Measurements from ENCODE around the gene MAP3K8. TPM values are rescaled to one million over a fixed set of nuclear protein-coding genes. Genes with fewer than 3 reads are reported as not detected.
A peak's percentile ranks its signal among the peaks of the same experiment; 100 is the strongest.

Gene MAP3K8
- total RNA-seq, 1 donor from 2014 or later = 7.3 TPM

DNA sequence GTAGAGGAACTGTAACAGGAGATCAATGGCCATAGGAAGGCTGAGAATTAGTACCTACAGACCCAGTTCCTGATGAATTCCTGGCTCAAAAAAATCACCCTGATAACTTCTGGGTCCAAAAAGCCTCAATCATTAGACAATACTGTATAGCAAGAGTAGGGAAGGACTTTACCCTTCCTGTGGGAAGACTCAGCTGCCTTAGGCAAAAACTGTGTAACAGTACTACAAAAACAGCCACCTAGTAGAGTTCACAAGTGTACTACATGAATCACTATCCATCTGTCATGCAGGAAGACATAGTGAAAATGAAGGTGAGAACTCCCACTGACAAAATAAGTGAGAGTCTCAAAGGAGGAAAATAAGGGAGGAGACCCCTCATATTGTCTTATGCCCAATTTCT lies 47.6 kb downstream of the MAP3K8 start:
- no peak overlapping the region for H2AFZ ChIP-seq (replicated peaks)
- Mint-ChIP-seq H3K27ac (no peak overlapping the region), H3K4me3 (no peak overlapping the region), H3K9me3 (peaks cover 33% of the 10 kb centered on the region), H3K4me1 (no peaks in the 10 kb centered on the region), H3K36me3 (peaks cover 3% of the 10 kb centered on the region), H3K27me3 (ENCODE audit: insufficient read depth, low read depth) (peaks cover 3% of the 10 kb centered on the region)
- no peaks in the 10 kb centered on the region for H3K79me2 ChIP-seq (ENCODE audit: low read depth)
- no peak overlapping the region for H3K4me3 ChIP-seq
- H3K4me1 ChIP-seq = no peaks in the 10 kb centered on the region
- H3K4me2 ChIP-seq = no peak overlapping the region
- H3K27ac ChIP-seq = no peak overlapping the region
- no peaks in the 10 kb centered on the region for H3K9me3 ChIP-seq (ENCODE audit: low read depth)
- no peaks in the 10 kb centered on the region for H3K36me3 ChIP-seq
- no peak overlapping the region for H3K9ac ChIP-seq
- no peak for DNase-seq (ENCODE audit: low spot score)
- TF ChIP-seq, protein P1, sequence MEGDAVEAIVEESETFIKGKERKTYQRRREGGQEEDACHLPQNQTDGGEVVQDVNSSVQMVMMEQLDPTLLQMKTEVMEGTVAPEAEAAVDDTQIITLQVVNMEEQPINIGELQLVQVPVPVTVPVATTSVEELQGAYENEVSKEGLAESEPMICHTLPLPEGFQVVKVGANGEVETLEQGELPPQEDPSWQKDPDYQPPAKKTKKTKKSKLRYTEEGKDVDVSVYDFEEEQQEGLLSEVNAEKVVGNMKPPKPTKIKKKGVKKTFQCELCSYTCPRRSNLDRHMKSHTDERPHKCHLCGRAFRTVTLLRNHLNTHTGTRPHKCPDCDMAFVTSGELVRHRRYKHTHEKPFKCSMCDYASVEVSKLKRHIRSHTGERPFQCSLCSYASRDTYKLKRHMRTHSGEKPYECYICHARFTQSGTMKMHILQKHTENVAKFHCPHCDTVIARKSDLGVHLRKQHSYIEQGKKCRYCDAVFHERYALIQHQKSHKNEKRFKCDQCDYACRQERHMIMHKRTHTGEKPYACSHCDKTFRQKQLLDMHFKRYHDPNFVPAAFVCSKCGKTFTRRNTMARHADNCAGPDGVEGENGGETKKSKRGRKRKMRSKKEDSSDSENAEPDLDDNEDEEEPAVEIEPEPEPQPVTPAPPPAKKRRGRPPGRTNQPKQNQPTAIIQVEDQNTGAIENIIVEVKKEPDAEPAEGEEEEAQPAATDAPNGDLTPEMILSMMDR (IDR thresholded peaks at IDR 0.05) = no peak
- no peak for TF ChIP-seq EZH2phosphoT487 (IDR thresholded peaks at IDR 0.05)
- H3F3A ChIP-seq (ENCODE audit: low read depth) = no peaks in the 10 kb centered on the region
- H4K20me1 ChIP-seq (ENCODE audit: low read depth) = no peaks in the 10 kb centered on the region
- no peaks in the 10 kb centered on the region for H3K27me3 ChIP-seq

DNA sequence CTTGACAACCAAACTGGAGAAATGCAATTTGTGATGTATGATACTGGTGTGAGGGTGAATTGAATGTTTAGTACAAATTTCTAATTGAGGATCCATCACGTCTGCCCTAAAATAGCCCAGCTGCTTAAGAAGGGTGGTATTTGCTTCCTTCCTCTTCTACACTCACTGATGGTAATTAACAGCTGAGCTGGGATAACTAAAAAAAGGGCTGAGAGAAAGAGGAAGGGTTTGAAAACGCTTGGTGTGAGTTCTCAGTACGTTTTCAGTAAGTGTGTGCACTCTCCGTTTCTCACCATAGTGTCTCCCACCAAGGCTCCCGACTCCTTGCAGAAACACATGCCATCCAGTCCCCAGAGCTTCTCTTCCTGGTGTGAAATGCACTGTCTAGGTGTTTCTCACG lies 54.3 kb downstream of the MAP3K8 start:
- no peaks in the 10 kb centered on the region for H3K79me2 ChIP-seq (ENCODE audit: low read depth)
- TF ChIP-seq EZH2phosphoT487 (IDR thresholded peaks at IDR 0.05) (no peak), EZH2 (IDR thresholded peaks at IDR 0.05) (no peak)
- TF ChIP-seq, protein P1 (IDR thresholded peaks at IDR 0.05) = no peak

DNA sequence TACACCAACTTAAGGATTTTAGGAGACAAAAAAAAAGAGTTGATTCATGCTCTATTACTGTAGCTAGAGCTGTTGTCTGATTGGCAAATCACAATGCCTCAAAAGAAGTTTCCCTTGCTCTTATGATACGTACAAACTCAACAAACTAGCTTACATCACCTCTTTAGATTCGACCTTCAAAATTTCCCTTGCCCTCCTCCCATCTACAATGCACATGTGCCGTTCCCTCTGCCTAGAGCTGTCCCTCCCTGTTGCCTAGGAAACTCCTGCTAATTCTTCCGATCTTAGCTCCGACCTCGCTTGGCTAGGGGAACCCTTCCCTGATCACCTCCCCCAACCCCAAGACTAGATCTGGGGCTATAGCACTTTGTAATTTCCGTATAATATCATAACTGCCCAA lies 55.4 kb downstream of the MAP3K8 start:
- H3K4me1 ChIP-seq = peaks cover 7% of the 10 kb centered on the region
- H3K9me3 ChIP-seq (ENCODE audit: low read depth) = no peaks in the 10 kb centered on the region
- no peak overlapping the region for H3K4me3 ChIP-seq
- peaks cover 26% of the 10 kb centered on the region for H3K4me1 Mint-ChIP-seq
- H4K20me1 ChIP-seq (ENCODE audit: low read depth) = no peaks in the 10 kb centered on the region
- H3K27me3 ChIP-seq = no peaks in the 10 kb centered on the region
- H3K9ac ChIP-seq = no peak overlapping the region
- no peaks in the 10 kb centered on the region for H3K36me3 ChIP-seq
- TF ChIP-seq EZH2phosphoT487 (IDR thresholded peaks at IDR 0.05) (no peak), EZH2 (IDR thresholded peaks at IDR 0.05) (no peak)
- TF ChIP-seq, protein P1 (IDR thresholded peaks at IDR 0.05) = no peak
- DNase-seq (ENCODE audit: low spot score) = peak; percentile 18
- H2AFZ ChIP-seq (replicated peaks) = peak overlapping the region; percentile 50
- H3K27me3 Mint-ChIP-seq (ENCODE audit: insufficient read depth, low read depth) = peaks cover 3% of the 10 kb centered on the region
- peak overlapping the region; percentile 31 for H3K4me2 ChIP-seq
- no peak overlapping the region for H3K27ac Mint-ChIP-seq
- no peaks in the 10 kb centered on the region for H3F3A ChIP-seq (ENCODE audit: low read depth)
- peaks cover 4% of the 10 kb centered on the region for H3K9me3 Mint-ChIP-seq
- no peak overlapping the region for H3K27ac ChIP-seq
- no peaks in the 10 kb centered on the region for H3K79me2 ChIP-seq (ENCODE audit: low read depth)
- H3K36me3 Mint-ChIP-seq = no peaks in the 10 kb centered on the region
- H3K4me3 Mint-ChIP-seq = no peak overlapping the region

More for the DNA sequence above, 54.3 kb downstream of the MAP3K8 start:
- Histone ChIP-seq H3K9ac (no peak overlapping the region), H3K27ac (no peak overlapping the region), H3K27me3 (no peaks in the 10 kb centered on the region), H3F3A (ENCODE audit: low read depth) (no peaks in the 10 kb centered on the region), H3K9me3 (ENCODE audit: low read depth) (no peaks in the 10 kb centered on the region), H3K36me3 (no peaks in the 10 kb centered on the region), H2AFZ (replicated peaks) (peak overlapping the region; percentile 44), H3K4me3 (no peak overlapping the region), H3K4me1 (peaks cover 7% of the 10 kb centered on the region), H3K4me2 (no peak overlapping the region), H4K20me1 (ENCODE audit: low read depth) (no peaks in the 10 kb centered on the region)
- DNase-seq (ENCODE audit: low spot score) = no peak
- Mint-ChIP-seq H3K9me3 (peaks cover 9% of the 10 kb centered on the region), H3K4me3 (no peak overlapping the region), H3K27me3 (ENCODE audit: insufficient read depth, low read depth) (no peaks in the 10 kb centered on the region), H3K4me1 (peaks cover 19% of the 10 kb centered on the region), H3K27ac (no peak overlapping the region), H3K36me3 (no peaks in the 10 kb centered on the region)

All from neural progenitor cell (in vitro differentiated cells).